ENCODE results near the gene PRR5L. TPM values are rescaled to one million over a fixed set of nuclear protein-coding genes. Genes with fewer than 3 reads are reported as not detected.

Gene PRR5L
- total RNA-seq (2022; extraction: Qiagen RNA extraction; ENCODE audit: low read depth): 7.9 to 15.3 TPM (median 11.0 TPM) in 5 replicates

DNA sequence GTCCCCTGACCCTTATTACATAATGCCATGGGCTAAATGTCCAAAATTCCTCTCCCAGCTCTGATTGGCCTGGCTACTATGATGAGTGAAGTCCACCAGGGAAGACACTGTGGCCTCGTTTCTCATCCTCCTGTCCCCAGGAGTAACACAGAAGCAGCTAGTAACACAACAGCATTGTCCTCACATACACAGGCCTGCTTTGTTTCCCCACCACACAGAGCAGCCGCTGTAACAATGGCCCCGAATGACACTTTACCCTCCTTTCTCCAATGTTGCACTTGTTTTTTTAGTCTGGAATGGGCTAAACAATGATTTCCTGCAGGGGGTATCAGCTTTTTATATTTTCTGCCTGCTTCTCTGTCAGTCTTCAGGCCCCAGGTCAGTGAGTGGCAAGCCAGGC, at the start of gene PRR5L:
Gene PRR5L (plus strand): TSS at position 363 of the 400 bp plus-strand sequence. CDS start 104,834 bp downstream, outside the sequence.

DNA sequence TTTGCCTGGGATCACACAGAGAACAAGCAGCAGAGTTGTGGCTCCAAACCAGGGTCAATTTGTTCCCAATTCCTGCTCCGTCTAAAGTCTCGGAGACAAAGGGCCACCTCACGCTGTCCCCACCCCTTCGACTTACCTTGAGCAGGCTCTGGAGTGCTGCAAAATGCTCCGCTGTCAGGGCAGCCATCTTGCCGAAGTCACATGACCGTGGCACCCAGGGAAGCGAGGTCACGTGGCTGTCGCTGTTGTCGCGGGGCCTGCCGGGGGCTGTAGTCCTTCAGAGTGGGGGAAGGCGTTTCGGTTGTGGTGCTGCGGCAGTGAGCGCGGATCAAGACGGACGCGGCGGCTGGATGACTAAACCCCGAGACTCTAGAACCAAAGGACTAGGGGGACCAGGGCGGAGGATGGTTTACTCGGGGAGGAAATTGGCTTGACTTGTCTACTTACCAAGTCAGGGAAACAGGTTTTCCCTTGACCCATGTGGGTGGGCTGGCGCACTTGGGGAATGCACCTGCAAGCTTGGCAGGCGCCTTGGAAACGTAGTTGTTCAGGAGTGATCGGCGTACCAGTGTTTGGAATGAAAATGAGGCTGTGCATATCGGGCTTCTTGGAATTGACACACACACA, 6.7 kb upstream of the PRR5L start, which contains the start of gene COMMD9:
Gene COMMD9 (minus strand): TSS at position 199 of the 627 bp plus-strand sequence. CDS start 12 bp downstream, at position 187.

GRCh38 chr11:36509694-36510593, 213.9 kb downstream of the PRR5L start, which contains the start of gene TRAF6:
TRAF6 (minus strand) TSS chr11:36510272; CDS start chr11:36501515, 8,757 bp downstream.

Other genes starting within 250 kb of the PRR5L start
- 34.8 to 56.7 TPM (median 54.1 TPM) in 5 replicates for gene COMMD9, start 6.9 kb upstream of the PRR5L start, total RNA-seq (2022; extraction: Qiagen RNA extraction; ENCODE audit: low read depth)
- 6.6 to 7.2 TPM (median 7.0 TPM) in 5 replicates for gene TRAF6, start 214.0 kb downstream of the PRR5L start, total RNA-seq (2022; extraction: Qiagen RNA extraction; ENCODE audit: low read depth)